HepG2 (cell line): Measurements from ENCODE around the gene SETD1A. TPM values are rescaled to one million over a fixed set of nuclear protein-coding genes. Genes with fewer than 3 reads are reported as not detected.
A peak's percentile ranks its signal among the peaks of the same experiment; 100 is the strongest.

Experiments
- ATAC-seq: fragments of 200-7000 bp; cut with Tn5 transposase; 3 replicates; pipeline ENCODE4 v1.9.1; 2020; ENCODE audit warnings: mild to moderate bottlenecking, moderate library complexity
- BruUV-seq: library from RNA; stranded (reverse); fragments of 400-500 nt; replicated peaks from 2 replicates; lab custom pipeline; 2021; lab: Mats Ljungman, UMichigan
- CTCF ChIA-PET: fragments of 300-600 bp; formaldehyde crosslinking; extraction: SDS; loops from one replicate; lab custom pipeline; 2021; ENCODE audit warnings: low total read pairs, inconsistent platforms, low intra/inter-chr PET ratio; lab: Yijun Ruan, JAX
- POLR2A ChIA-PET: fragments of 350-600 bp; sonication (Branson Sonifier 250); formaldehyde crosslinking; loops from one replicate; lab custom pipeline; 2020; ENCODE audit warnings: antibody characterized with exemption, inconsistent platforms; lab: Yijun Ruan, JAX
- DNase-seq: peaks from one replicate; pipeline ENCODE4 v3.0.0-alpha.2; 2015; ENCODE audit warnings: low spot score
- FAIRE-seq: peaks from 3 replicates; lab custom pipeline; 2011; peaks lifted over from hg19 to GRCh38; lab: Jason Lieb, UNC
- H2AFZ ChIP-seq: one replicate; pipeline ENCODE4 v1.6.1; 2011; ENCODE audit warnings: low read length, inconsistent platforms
- H3K27ac ChIP-seq: fragments of 300-600 bp; 3 replicates; pipeline ENCODE4 v1.8.0; 2011; ENCODE audit warnings: mixed run types, mild to moderate bottlenecking, mixed read lengths, low read length, inconsistent platforms; ENCODE audit not compliant: insufficient read depth; ENCODE audit errors: extremely low read length
- H3K27me3 ChIP-seq, 2 experiments: fragments of 200-600 bp in 1 of 2; 2 replicates in 1 of 2; 3 replicates in 1 of 2; pipeline versions ENCODE4 v1.6.0 to v1.8.0; 2011; ENCODE audit warnings: low read length in 2 of 2, mild to moderate bottlenecking in 2 of 2, moderate library complexity in 2 of 2, inconsistent platforms in 1 of 2; ENCODE audit not compliant: insufficient read depth in 2 of 2, control insufficient read depth in 1 of 2
- H3K36me3 ChIP-seq, 2 experiments: fragments of 200-600 bp in 1 of 2; replicated peaks in 1 of 2; 2 replicates in 1 of 2; 3 replicates in 1 of 2; pipeline versions ENCODE4 v1.5.1 to v1.8.0; 2011; ENCODE audit warnings: low read length in 2 of 2, inconsistent platforms in 1 of 2; ENCODE audit not compliant: insufficient read depth in 2 of 2, control insufficient read depth in 1 of 2
- H3K4me1 ChIP-seq: 2 replicates; pipeline ENCODE4 v1.5.1; 2012; ENCODE audit warnings: low read length, inconsistent platforms; ENCODE audit not compliant: insufficient read depth
- H3K4me2 ChIP-seq: 2 replicates; pipeline ENCODE4 v1.6.0; 2011; ENCODE audit warnings: low read depth, low read length, inconsistent platforms
- H3K4me3 ChIP-seq, 3 experiments: fragments of 200-600 bp in 1 of 3; sonication (generic), shearing (Covaris generic) in 1 of 3; replicated peaks in 1 of 3; 2 replicates each; pipeline ENCODE4 v1.5.1; 2011 to 2016; ENCODE audit warnings: low read length in 3 of 3, inconsistent platforms in 2 of 3, low read depth in 2 of 3, mild to moderate bottlenecking in 2 of 3, control low read depth in 1 of 3, mixed read lengths in 1 of 3; ENCODE audit not compliant: insufficient read depth in 1 of 3
- H3K79me2 ChIP-seq: one replicate; pipeline ENCODE4 v1.6.1; 2011; ENCODE audit warnings: low read length, inconsistent platforms; ENCODE audit not compliant: insufficient read depth
- H3K9ac ChIP-seq: 2 replicates; pipeline ENCODE4 v1.6.0; 2011; ENCODE audit warnings: mild to moderate bottlenecking, low read depth, low read length, inconsistent platforms; ENCODE audit not compliant: insufficient read depth
- H3K9me3 ChIP-seq: 2 replicates; pipeline ENCODE4 v1.5.1; 2012; ENCODE audit warnings: mild to moderate bottlenecking, low read length
- H4K20me1 ChIP-seq: 2 replicates; pipeline ENCODE4 v1.6.0; 2011; ENCODE audit warnings: inconsistent platforms, mild to moderate bottlenecking, low read length, moderate library complexity; ENCODE audit not compliant: insufficient read depth
- ATAD3A ChIP-seq: sonication (generic); formaldehyde crosslinking; IDR thresholded peaks from 2 replicates; pipeline ENCODE4 v1.4.0; 2020; ENCODE audit warnings: missing genetic modification reagents
- EP300 ChIP-seq, 3 experiments: sonication (generic) in 1 of 3; formaldehyde crosslinking in 1 of 3; IDR thresholded peaks; 2 replicates each; pipeline versions ENCODE4 v1.5.1 to v1.6.1; 2011 to 2020; ENCODE audit warnings: low read depth in 2 of 3, low read length in 2 of 3, borderline replicate concordance in 1 of 3, improper control_type of control experiment in 1 of 3, mild to moderate bottlenecking in 1 of 3, missing genetic modification reagents in 1 of 3, moderate library complexity in 1 of 3
- HNRNPUL1 ChIP-seq: fragments of 200-400 bp; formaldehyde crosslinking; IDR thresholded peaks from 2 replicates; pipeline ENCODE4 v1.6.1; 2017; ENCODE audit warnings: low read depth, mild to moderate bottlenecking, low read length, moderate library complexity
- HOXD1 ChIP-seq: sonication (generic); formaldehyde crosslinking; IDR thresholded peaks from 2 replicates; pipeline ENCODE4 v1.5.0; 2020; ENCODE audit warnings: missing genetic modification reagents
- MXI1 ChIP-seq: IDR thresholded peaks from 3 replicates; pipeline ENCODE4 v1.6.1; 2012; ENCODE audit warnings: low read depth, low read length, inconsistent platforms, borderline replicate concordance
- ZBTB8A ChIP-seq: sonication (generic); formaldehyde crosslinking; IDR thresholded peaks from 2 replicates; pipeline ENCODE4 v1.4.0; 2020; ENCODE audit warnings: mild to moderate bottlenecking, low read depth, missing genetic modification reagents, borderline replicate concordance
- ZNF775 ChIP-seq: sonication (generic); formaldehyde crosslinking; IDR thresholded peaks from 2 replicates; pipeline ENCODE4 v1.4.0; 2020; ENCODE audit warnings: missing genetic modification reagents, mild to moderate bottlenecking, moderate library complexity, borderline replicate concordance
- ZSCAN31 ChIP-seq: sonication (generic); formaldehyde crosslinking; IDR thresholded peaks from 2 replicates; pipeline ENCODE4 v1.5.0; 2020; ENCODE audit warnings: low read depth, mild to moderate bottlenecking, missing genetic modification reagents
- WGBS: methylation state at CpG from one replicate; pipeline ENCODE4 v1.1.6; 2017; ENCODE audit warnings: low lambda C conversion rate; 5-methylcytosine and 5-hydroxymethylcytosine counted together
- in situ Hi-C: cut with HindIII; loops from 2 replicates; pipeline ENCODE4 v1.10.0; 2017; ENCODE audit warnings: low pct_unique_long_range_greater_than_20kb; ENCODE audit not compliant: extremely low pct_ligation_motif_present
- intact Hi-C: fragments of 100-400 bp; cut with micrococcal nuclease; formaldehyde crosslinking; loops from one replicate; pipeline ENCODE4 v1.10.0; 2022; ENCODE audit not compliant: unreplicated experiment
- polyA plus RNA-seq, 8 experiments: library from polyadenylated mRNA; depleted of rRNA in 3 of 8; stranded (reverse) in 7 of 8; unstranded in 1 of 8; fragments of >200 nt; fragmentation: Illumina TruSeq in 4 of 8; extraction: Trizol in 4 of 8; gene quantifications; 2 replicates each; pipeline versions ENCODE4 v1.2.1 to v1.2.3, GENCODE V29; 2011 to 2016; ENCODE audit warnings: low read depth in 4 of 8, missing spikeins in 1 of 8, mixed read lengths in 1 of 8; ENCODE audit not compliant: insufficient read depth in 1 of 8
- total RNA-seq, 5 experiments: library from RNA; depleted of rRNA; stranded (reverse); fragments of >200 nt; fragmentation: Illumina TruSeq; extraction: Trizol; gene quantifications; 2 replicates each; pipeline ENCODE4 v1.2.3, GENCODE V29; 2016; ENCODE audit warnings: low read depth in 1 of 5
- TF ChIP-seq, protein P1 (sequence below): IDR thresholded peaks from 2 replicates; pipeline ENCODE4 v1.6.1; 2016; ENCODE audit warnings: mild to moderate bottlenecking
- TF ChIP-seq, protein P2 (sequence below): sonication (generic); formaldehyde crosslinking; IDR thresholded peaks from 2 replicates; pipeline ENCODE4 v1.9.0; 2022; ENCODE audit warnings: low read depth, missing genetic modification reagents
- TF ChIP-seq, protein P3 (sequence below): conservative IDR thresholded peaks from 2 replicates; pipeline ENCODE4 v1.6.1; 2018; ENCODE audit warnings: missing genetic modification reagents
- TF ChIP-seq, protein P4 (sequence below): sonication (generic); formaldehyde crosslinking; IDR thresholded peaks from 2 replicates; pipeline ENCODE4 v1.4.0; 2020; ENCODE audit warnings: missing genetic modification reagents

The SETD1A gene
- total and polyA plus RNA-seq, 2 of the 13 experiments (the other 11 are each of a cell fraction or from before 2014, with no cell fraction given): 3.8 to 5.6 TPM

DNA sequence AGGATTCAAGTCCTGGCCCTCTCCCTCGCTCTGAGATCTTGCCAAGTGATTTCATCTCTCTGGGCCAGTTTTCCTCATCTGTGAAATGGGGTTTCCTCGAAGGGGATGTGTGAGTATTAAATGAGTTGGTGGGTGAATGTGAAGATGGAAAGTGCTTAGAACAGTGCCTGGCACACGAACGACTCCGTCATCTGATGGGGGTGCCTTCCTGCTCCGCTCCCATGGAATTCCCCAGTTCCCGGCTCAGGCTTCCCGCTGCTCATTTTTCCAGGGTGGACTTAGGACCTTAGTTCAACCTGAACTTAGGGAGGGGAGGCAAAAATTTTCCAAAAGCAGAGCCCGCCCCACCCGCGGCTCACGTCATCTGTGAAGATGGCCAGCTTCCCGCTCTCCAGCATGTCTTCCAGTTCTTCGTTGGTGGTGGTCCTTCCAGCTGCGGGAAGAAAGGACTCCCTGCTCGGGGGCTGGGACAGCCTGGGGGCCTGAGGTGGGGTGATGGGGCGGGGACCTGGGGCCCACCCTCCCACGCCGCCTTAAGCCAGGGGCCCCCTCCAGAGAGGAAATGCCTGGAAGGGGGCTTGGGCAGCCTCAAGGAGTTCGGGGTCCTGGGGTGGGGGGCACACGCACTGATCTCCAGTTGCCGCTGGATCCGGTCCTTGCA lies 38.9 kb downstream of the SETD1A start (continued):
- TF ChIP-seq, protein P1, sequence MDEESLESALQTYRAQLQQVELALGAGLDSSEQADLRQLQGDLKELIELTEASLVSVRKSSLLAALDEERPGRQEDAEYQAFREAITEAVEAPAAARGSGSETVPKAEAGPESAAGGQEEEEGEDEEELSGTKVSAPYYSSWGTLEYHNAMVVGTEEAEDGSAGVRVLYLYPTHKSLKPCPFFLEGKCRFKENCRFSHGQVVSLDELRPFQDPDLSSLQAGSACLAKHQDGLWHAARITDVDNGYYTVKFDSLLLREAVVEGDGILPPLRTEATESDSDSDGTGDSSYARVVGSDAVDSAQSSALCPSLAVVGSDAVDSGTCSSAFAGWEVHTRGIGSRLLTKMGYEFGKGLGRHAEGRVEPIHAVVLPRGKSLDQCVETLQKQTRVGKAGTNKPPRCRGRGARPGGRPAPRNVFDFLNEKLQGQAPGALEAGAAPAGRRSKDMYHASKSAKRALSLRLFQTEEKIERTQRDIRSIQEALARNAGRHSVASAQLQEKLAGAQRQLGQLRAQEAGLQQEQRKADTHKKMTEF: peak; percentile 77
- TF ChIP-seq, protein P2, sequence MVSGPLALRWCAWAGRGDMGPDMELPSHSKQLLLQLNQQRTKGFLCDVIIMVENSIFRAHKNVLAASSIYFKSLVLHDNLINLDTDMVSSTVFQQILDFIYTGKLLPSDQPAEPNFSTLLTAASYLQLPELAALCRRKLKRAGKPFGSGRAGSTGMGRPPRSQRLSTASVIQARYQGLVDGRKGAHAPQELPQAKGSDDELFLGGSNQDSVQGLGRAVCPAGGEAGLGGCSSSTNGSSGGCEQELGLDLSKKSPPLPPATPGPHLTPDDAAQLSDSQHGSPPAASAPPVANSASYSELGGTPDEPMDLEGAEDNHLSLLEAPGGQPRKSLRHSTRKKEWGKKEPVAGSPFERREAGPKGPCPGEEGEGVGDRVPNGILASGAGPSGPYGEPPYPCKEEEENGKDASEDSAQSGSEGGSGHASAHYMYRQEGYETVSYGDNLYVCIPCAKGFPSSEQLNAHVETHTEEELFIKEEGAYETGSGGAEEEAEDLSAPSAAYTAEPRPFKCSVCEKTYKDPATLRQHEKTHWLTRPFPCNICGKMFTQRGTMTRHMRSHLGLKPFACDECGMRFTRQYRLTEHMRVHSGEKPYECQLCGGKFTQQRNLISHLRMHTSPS (CRISPR knock-in tag): peak; percentile 22; the same call in 1 of the 2 replicates

DNA sequence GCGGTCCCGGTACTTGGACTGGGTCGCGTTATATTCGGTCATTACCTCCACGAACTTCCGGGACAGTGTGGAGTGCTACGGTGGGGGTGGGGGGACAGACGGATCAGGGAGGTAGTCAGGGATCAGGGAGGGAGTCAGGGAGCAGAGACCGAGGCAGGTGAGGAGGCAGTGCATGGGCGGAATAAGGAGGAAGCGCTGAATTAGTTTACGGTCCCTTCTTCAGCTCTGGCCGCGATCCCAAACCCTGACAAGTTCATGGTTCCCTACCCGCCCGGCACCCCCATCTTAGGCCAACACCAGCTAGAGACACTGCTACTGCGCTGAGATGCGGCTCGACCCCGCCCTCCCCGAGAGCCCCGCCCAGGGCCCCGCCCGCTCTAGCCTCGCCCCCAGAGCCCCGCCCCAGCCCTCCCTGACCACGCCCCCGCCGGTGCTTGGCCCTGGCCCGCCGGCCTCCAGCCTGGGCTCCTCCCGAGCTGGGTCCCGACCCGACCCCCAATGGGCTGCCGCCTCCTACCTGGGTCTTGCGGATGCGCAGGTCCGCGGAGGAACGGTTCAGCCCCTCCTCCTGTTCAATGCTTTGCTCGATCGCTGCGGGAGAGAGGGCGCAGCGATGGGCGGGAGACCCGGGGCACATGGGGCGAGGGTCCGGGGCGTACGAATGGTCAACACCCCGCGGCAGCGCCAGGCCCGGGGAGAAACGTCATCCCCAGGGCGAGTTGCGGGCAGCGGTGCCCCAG lies 39.6 kb downstream of the SETD1A start:
- intact Hi-C loops: loop anchor here (1.0 to 5.0 kb wide), 5 partner anchors 12 to 210 kb away; partner anchors contain the start of genes HSD3B7, ZNF629, ZNF646 and ZNF668
- H3K36me3 ChIP-seq: no peaks in the 10 kb centered on the region
- H3K4me1 ChIP-seq: peaks cover 87% of the 10 kb centered on the region
- H3K27ac ChIP-seq: peak overlapping the region; percentile 93
- H3K9me3 ChIP-seq: no peaks in the 10 kb centered on the region
- in situ Hi-C loops: loop anchor here (10.0 to 25.0 kb wide), 2 partner anchors 715 to 878 kb away; partner anchors contain the start of gene ZNF267
- no peaks in the 10 kb centered on the region for H3K79me2 ChIP-seq
- peak overlapping the region; percentile 84 to 89 (median 84) for H3K4me3 ChIP-seq
- CTCF ChIA-PET: no interaction called here
- ATAC-seq (peak; percentile 70), FAIRE-seq (no peak), DNase-seq (peak; percentile 79)
- BruUV-seq: TSS peak; percentile 86
- peak overlapping the region; percentile 15 for H2AFZ ChIP-seq
- WGBS: under 1% methylated on average over 27 of the region's 60 CpGs
- H3K27me3 ChIP-seq: no peaks in the 10 kb centered on the region
- H3K4me2 ChIP-seq: peak overlapping the region; percentile 97
- peak overlapping the region; percentile 79 for H3K9ac ChIP-seq
- H4K20me1 ChIP-seq: no peaks in the 10 kb centered on the region
- POLR2A ChIA-PET: interaction anchor here (0.6 to 5.9 kb wide), 22 partner anchors 9 to 704 kb away, joined by 3 to 81 read pairs (median 6); partner anchors contain the start of genes FUS, HSD3B7, KAT8 and STX4
- TF ChIP-seq ZSCAN31 (CRISPR knock-in tag) (peak; percentile 76; the same call in 1 of the 2 replicates), HOXD1 (peak; percentile 89), EP300 (IDR thresholded peaks at IDR 0.05; ENCODE audit: low read depth in 2 of 2, low read length in 2 of 2) (0 out of 4 replicates have a peak, but pooled peaks of 1 of the 2 experiments have one; percentile 1), EP300 (CRISPR knock-in tag; IDR thresholded peaks at IDR 0.05; ENCODE audit: borderline replicate concordance) (peak; percentile 69), ATAD3A (CRISPR knock-in tag) (no peak), HNRNPUL1 (no peak), ZBTB8A (CRISPR knock-in tag) (no peak), MXI1 (0 out of 3 replicates have a peak, but pooled peaks have one; percentile 43), ZNF775 (CRISPR knock-in tag) (no peak)
- TF ChIP-seq, protein P3, sequence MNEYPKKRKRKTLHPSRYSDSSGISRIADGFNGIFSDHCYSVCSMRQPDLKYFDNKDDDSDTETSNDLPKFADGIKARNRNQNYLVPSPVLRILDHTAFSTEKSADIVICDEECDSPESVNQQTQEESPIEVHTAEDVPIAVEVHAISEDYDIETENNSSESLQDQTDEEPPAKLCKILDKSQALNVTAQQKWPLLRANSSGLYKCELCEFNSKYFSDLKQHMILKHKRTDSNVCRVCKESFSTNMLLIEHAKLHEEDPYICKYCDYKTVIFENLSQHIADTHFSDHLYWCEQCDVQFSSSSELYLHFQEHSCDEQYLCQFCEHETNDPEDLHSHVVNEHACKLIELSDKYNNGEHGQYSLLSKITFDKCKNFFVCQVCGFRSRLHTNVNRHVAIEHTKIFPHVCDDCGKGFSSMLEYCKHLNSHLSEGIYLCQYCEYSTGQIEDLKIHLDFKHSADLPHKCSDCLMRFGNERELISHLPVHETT (CRISPR knock-in tag): no peak
- TF ChIP-seq, protein P4, sequence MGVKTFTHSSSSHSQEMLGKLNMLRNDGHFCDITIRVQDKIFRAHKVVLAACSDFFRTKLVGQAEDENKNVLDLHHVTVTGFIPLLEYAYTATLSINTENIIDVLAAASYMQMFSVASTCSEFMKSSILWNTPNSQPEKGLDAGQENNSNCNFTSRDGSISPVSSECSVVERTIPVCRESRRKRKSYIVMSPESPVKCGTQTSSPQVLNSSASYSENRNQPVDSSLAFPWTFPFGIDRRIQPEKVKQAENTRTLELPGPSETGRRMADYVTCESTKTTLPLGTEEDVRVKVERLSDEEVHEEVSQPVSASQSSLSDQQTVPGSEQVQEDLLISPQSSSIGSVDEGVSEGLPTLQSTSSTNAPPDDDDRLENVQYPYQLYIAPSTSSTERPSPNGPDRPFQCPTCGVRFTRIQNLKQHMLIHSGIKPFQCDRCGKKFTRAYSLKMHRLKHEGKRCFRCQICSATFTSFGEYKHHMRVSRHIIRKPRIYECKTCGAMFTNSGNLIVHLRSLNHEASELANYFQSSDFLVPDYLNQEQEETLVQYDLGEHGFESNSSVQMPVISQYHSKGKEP (CRISPR knock-in tag): 0 out of 2 replicates have a peak, but pooled peaks have one; percentile 54
